ENCODE data around the gene ALPL.
"Not testable (repeated sequence)": the region's sequence is repeated elsewhere in the genome, so short reads cannot be mapped to it uniquely, and the experiment has no call there.

Gene ALPL

DNA sequence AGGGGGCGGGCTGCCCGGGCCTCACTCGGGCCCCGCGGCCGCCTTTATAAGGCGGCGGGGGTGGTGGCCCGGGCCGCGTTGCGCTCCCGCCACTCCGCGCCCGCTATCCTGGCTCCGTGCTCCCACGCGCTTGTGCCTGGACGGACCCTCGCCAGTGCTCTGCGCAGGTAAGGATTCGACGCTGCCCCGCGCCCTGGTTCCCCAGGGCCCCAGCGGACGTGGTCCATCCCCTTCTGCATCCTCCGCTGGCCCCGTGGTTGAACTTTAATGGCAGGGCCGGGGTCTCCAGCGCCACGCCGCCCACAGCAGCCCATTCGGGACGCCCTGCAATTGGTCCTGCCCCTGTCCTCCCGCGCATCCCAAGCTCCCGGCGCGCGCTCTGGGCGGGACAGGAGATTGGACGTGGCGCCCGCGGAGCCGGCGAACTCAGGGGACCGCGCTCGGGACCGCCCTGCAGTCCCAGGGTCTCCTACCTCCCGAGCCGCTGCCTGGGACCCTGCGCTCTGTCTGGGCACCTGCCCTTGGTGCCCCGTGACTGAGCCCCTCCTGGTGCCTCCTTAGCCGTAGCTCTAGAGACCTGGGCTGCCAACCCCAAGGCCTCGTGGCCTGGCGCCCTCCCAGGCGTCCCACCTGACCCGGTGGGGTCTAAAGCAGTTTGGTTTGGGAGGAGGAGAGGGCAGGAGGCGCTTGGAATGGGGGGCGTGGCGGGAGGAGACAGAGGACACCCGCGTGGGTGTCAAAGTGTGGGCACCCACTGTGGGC is at the start of gene ALPL:
TSS of gene ALPL (plus strand) at position 73 of the 762 bp plus-strand sequence. CDS start 44,659 bp downstream, outside the sequence.
- no peak for DNase-seq (ENCODE audit: low read depth in 3 of 3)

DNA sequence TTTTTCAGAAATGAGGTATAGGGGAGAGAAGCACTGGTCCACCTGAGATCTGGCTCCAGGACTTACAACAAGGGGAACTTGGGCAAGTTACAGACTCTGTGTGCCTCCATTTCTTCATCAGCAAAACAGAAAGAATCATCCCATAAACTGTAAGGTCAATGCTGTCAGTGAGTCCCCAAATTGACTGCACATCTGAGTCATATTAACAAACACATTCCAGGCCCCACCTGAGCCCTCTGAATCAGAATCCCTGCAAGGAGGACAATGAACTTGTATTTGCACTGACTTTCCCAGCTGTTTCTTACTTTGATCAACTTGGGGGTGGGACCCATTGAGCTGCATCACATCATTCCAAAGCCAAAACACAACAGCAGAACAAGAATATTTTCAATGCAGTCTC is 44.1 kb upstream of the ALPL start:
- DNase-seq (ENCODE audit: low read depth in 3 of 3), result not testable (repeated sequence)

DNA sequence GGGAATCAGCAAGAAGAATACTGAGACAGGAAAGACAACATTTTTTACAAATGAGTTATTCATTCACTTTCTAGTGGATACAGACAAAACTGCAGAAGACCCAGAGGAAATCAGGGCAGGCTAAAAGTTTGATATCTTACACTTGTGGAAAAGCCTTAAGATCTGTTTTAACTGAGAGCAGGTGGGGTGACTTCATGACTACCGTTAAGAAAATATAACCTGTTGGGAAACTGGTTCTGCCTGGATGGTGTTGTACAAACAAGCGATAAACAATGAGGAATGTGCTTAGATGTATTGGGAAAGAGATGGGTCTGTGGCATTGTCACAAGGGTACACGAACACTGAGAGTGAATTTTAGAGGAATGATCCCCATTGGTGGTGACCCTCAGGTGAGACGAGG is 41.3 kb upstream of the ALPL start:
- DNase-seq (ENCODE audit: low read depth in 3 of 3), result not testable (repeated sequence)

DNA sequence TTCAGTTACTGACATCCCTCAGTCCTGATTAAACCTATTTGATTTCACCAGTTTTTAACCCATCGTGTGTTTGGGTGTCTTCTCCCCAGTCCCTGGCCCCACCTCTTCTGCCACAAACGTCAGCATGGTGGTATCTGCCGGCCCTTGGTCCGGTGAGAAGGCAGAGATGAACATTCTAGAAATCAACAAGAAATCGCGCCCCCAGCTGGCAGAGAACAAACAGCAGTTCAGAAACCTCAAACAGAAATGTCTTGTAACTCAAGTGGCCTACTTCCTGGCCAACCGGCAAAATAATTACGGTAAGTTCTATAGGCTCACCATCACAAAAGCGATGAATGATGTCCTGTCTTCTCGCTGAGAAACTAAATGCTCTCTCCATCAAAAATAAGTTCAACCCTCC is 40.6 kb upstream of the ALPL start:
- DNase-seq (ENCODE audit: low read depth in 3 of 3), result peak in 1 of 3 donors; percentile 20

DNA sequence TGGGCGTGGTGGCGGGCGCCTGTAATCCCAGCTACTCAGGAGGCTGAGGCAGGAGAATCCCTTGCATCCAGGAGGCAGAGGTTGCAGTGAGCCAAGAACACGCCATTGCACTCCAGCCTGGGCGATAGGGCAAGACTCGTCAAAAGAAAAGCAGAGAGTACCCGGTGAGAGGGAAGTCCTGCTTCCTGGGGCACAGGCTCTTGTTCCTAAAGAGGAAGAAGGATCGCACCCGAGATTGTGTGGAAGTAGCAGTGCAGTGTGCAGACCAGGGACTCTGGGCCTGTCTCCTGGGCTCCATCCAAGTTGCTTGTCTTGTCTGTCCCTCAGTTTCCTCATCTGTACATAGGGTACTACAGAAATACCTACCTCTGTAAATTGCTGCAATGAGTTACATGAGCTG is 39.6 kb upstream of the ALPL start:
- DNase-seq (ENCODE audit: low read depth in 3 of 3), result no peak

DNA sequence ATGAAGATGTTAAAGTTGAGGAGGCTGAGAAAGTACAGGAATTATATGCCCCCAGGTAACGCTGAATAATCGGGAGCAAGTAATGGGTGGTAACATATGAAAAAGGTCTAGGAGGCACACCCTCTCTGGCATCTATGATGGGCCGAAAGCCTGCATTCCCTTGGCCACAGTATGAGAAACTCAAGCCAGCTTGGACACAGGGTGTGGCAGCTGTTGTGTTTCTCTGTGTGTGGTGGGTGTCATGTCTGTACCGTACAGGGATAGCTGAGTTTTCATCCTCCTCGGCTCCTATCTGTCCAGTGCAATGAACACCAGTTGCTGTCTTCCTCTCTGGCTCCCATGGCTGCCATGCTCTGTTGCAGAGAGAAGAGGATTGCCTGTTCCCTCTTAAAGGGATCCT is 36.4 kb upstream of the ALPL start:
- no peak for DNase-seq (ENCODE audit: low read depth in 3 of 3)

DNA sequence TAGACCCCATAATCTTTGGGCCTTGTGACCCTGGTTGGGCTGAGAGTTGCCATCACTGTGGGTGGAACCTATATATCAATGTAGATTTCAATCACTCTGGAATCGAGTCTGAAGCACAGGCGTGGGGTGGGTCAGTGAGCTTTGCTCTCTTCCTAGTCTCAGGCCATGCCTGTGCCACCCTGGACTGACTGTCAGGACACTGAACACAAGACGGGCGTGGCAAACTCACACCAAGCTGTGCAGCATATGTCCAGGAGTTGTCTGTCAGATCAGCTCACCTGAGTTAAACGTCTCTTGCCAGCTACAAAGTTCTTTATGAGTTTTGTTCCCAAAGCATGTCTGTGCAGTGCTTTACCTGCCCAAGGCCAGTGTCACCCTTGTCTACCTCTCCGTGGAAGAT is 30.9 kb upstream of the ALPL start:
- DNase-seq (ENCODE audit: low read depth in 3 of 3), result no peak

DNA sequence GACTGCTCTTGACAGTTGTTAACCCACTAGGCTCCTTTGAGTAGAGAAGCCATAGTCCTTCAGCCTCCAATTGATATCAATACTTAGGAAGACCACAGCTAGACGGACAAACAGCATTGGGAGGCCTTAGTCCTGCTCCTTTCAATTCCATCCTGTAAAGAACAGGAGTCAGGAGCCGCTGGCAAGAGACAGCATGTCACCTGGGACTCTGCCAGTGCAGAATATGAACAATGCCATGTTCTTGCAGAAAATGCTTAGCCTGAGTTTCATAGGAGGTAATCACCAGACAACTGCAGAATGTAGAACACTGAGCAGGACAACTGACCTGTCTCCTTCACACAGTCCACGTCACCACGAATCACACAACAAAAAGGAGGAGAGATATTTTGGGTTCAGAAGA is 25.3 kb upstream of the ALPL start:
- not testable (repeated sequence) for DNase-seq (ENCODE audit: low read depth in 3 of 3)

DNA sequence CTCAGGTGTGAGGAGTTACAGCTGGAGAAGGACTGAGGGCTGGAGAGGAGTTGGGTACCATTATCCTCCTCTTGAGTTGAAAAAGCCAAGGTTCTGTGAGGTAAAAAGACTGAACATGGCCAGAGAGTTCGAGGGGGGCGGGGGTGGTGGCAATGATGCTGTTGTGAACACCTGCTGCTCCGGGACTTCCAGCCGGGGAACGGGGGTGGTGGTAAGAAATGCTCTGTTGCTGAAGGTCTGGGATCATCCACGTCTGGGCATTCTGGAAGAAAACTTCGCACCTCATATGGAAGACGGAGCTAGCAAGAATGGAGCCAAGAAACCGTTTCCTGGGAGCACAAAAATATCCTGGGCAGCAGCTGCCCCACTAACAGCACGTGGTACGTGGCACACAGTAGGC is 20.1 kb upstream of the ALPL start:
- DNase-seq (ENCODE audit: low read depth in 3 of 3), result no peak

DNA sequence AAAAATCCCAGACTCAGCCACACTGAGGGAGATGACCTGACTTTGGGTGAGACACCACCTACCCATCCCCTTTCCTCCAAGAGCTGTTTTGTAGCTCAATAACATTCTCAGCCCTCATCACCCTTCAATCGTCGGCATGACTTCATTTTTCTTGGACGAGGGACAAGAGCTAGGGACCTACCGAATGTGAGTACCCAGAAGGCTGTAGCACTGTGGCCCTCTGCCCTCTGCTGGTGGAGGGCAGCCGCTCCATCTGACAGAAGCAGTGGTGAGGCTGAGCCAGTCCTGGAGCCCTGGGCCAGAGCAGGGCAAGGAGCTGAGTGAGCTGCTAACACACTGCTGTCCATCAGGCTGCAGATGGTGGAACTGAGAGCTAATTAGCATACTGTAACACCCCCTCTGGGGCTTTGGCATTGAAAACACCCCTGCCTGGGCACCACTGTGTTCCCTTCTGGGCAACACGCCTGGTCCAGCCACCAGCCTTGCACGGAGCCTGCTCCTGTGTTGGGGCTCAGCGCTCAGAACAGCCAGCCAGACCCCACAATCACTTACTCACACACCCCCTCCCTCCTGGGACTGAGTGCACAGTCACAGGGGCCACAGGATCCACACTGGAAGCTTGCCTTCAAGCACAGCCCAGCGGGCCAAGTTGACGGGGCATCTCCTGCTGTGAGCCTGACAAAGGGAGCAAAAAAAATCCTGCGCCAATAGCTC is 18.3 kb upstream of the ALPL start:
- DNase-seq (ENCODE audit: low read depth in 3 of 3), result peak in 1 of 3 donors; percentile 9

DNA sequence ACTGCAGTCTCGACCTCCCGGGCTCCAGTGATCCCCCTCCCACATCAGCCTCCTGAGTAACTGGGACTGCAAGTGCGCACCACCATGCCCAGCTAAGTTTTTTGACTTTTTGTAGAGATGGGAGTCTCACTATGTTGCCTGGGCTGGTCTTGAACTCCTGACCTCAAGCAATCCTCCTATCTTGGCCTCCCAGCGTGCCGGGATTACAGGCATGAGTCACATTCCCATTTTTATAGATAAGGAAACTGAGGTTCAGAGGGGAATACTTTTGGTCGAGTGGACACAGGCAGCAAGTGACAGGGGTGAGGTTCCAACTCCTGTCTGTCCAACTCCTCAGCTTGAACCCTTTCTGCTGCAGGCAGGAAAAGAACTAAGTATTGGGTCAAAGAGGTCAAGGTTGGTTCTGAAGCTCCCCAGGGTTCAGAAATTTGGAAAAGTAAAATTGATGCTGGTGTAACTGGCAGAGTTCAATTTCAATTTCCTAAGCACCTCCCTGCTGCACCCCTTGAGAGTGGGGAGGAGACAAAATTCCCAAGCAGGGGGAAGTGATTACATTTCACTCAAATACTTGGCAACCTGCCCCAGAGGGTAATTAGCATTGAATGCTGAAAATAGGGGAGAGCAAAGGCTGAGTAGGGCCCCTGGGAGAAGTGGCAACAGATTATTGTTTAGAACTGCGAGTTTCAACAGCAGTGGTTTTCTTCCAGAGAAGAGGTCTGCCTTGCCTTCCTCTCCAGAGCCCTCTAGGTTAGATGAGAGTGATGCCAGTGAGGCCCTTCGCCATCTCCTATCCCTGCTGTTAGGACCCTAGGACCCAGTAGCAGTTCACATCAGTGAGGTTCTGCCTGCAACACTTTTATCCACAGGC is 17.5 kb upstream of the ALPL start:
- DNase-seq (ENCODE audit: low read depth in 3 of 3), result no peak

DNA sequence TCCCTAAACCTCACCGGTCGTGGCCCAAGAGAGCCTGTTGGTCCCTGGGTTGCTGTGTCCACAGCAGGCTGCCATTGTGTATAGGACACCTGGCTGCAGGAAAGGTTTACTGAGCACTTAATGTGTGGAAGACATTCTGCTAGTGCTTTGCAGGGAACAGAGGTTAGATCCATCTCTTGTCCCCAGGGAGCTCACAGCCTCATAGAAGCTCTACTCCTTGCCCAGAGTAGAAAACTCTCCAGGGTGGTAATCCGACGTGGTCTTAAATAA is 16.9 kb upstream of the ALPL start:
- no peak for DNase-seq (ENCODE audit: low read depth in 3 of 3)

DNA sequence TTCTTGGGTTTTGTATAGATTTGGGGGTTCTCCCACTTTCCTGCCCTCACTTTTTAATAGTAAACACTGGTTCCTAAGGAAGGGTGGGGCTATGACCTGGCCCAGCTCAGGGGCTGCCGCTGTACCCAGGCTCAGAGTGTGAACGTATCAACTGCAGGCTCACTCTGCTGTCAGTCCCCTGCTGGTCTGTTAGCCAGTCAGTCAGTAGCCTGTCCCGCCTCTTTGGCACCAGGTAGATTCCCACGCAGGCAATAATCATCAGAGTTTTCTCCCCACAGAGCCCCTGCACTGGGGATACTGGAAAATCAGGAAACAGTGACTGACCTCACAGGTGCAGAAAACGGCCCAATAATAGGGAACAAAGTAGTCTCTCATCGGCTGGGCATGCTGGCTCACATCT is 15.0 kb upstream of the ALPL start:
- DNase-seq (ENCODE audit: low read depth in 3 of 3), result no peak

DNA sequence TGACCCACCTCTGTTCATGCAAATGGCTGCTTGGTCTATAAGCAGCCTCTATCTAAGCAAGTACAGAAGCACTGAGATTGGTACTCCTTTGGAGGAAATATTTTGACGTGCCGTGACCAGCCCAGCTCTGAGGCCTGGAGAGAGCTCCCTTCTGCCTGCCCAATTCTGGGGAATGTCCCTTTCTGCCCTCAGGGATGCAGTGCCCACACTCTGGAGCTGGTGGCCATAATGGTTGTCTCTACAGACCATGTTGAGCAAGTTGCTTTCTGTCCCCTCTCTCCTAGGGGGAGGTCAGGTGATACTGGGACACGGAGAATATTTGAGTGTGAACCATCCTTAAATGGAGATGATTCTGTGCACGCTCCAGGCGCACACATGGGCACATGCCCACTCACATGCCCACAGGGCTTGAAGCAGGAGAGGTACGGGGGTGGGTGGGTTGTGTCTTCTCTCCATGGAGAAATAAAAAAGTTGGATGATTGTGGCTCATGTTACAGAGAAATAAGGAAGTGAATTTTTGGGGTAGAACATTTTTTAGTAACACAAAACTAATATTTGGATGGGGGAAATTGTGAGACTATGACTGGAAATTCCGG is 13.9 kb upstream of the ALPL start:
- no peak for DNase-seq (ENCODE audit: low read depth in 3 of 3)

DNA sequence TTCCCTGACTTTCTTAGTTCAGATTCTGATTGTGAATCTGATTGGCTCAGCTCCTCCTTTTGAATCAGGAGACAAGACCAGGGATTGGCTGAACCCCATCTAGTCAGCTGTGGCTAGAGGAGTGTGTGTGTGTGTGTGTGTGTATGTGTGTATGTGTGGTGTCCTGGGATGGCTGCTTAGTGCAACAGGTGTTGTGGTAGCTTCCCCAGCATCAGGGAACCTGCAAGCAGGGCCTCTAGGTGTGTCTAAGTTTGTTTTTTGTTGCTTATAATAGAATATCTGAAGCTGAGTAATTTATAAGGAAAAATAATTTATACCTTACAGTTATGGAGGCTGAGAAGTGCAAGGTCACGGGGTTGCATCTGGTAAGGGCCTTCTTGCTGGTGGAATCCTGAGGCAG is 13.2 kb upstream of the ALPL start:
- DNase-seq (ENCODE audit: low read depth in 3 of 3), result no peak

DNA sequence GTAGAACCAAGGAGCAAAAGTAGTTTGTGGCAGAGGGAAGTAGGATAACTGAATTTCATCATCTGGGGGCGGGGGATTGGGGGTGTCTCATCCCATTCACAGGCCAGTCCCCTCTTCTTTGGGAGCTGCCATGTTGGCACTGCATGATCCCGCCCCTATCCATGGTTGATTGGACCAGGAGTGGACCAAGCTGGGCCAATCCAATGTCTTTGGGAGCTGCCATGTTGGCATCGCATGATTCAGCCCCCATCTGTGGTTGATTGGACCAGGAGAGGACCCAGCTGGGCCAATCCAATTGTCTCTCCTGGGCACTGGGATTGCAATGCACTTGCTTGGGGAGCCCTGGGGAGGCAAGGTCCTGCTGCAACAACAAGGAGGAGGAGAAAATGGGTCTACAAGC is 12.3 kb upstream of the ALPL start:
- no peak for DNase-seq (ENCODE audit: low read depth in 3 of 3)

DNA sequence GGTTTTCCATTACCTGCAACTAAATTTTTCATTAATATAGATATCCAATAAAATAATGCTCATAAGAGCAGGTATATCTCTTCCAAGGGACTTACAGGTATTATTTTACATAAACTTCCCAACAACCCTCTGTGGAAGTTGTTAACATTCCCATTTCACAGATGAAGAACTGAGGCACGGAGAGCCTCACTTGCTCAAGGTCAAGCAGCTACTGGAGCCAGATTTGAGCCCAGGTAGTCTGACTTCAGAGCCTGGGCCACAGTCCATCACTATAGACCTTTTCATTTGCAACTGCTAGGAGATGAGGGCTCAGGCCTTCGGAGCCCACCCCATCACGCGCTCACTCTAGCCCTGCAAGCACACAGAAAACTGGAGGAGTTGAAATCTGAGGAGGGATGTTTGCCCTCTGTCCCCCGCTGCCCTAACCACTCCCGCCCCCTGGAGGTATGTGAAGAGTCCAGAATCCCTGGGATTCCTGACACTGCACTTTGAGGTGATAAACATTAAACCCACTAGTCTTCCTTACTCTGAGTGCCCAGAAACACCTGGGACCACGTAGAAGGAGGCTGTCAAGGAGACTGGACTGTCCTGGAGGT is 11.7 kb upstream of the ALPL start:
- no peak for DNase-seq (ENCODE audit: low read depth in 3 of 3)

DNA sequence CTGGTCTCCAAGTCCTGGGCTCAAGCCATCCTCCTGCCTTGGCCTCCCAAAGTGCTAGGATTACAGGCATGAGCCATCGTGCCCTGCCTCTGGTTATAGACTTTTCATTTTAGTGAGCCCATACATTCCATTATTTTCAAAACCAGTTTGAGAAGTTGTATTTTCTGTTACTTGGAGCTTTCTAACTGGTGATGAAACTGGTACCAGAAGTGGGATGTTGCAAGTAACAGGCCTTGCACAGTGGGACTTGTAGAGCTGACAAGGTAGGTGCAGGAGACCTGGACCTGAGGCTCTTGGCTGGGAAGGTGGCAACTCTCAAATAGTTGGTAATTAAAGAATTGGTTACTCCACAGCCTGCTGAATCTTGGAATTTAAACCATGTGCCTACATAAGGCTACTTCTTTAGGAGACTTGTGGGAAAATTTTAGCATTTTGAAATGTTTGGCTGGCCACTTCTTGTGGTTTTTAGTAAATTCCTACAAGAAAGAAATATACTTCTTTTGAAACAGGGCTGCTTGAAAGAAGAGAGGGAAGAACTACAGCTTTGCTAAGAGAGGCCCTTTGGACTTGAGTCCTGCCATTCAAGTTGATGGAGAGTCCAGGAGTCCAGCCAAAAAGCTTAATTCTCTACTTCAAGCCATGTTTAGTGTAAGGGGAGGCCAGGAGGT is 9.8 kb upstream of the ALPL start:
- DNase-seq (ENCODE audit: low read depth in 3 of 3), result no peak

DNA sequence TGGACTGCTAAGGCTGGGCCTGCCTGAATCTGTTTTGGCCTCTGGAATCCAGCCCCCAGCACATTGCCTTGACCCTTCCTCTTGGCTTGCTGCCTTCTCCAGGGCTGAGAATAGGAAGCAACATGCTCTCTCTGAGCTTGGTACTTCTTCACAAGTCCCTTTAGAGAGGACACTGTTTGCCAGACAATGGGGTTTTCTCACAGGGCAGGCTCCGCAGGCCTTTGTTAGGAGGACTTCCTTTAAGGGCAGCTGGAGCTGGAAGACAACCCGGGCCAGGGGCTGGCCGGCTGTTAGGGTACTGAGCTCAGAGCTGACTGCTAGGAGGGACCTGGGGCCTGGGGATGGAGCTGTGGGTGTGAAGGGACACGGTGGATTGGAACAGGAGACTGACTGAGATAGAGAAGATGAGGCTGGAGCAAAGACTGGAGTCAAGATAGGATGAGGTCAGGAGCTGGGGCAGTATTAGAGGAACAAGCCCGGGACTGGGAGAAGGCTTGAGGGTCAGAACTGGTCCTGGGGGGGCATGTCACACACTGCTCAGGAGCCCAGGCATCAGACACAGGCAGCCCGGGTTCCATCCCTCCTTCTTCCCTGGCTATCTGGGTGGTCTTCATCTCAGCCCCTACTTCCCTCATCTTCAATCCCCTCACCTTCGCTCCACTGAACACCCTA is 5.4 kb upstream of the ALPL start:
- no peak for DNase-seq (ENCODE audit: low read depth in 3 of 3)

DNA sequence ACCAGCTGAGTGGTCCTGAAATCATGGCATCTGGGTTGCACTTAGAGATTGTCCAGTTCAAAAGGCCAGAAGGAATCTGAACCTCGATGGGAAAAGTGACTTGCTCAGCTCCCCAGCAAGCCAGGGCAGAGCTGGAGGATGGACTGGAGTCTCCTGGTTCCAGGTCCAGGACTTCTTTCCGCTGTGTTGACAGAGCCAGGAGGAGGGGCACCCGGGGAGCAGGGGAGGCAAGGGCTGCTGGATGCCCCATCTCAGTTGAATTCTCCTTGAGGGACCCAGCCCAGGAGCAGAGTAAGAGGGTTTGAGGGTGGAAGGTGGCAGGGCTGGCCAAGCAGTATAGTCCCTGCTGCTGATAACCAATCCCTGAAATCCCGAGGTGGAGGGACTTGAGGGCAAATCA is 2.4 kb upstream of the ALPL start:
- DNase-seq (ENCODE audit: low read depth in 3 of 3), result no peak

Measured in stimulated activated CD4-positive, alpha-beta T cell treated with anti-CD3 and anti-CD28 coated beads, TNF-alpha, amount 100 ng/mL, for 48 hours (primary cell).